GM18951 (cell line): ENCODE results near the gene CHSY1.

Experiments
- POLR2A ChIP-seq: IDR thresholded peaks from 4 replicates; pipeline ENCODE4 v1.6.1; 2011; ENCODE audit warnings: mild to moderate bottlenecking; ENCODE audit not compliant: insufficient read length, insufficient read depth; ENCODE audit errors: extremely low read depth
- in situ Hi-C: fragments of 300-500 bp; cut with MboI; formaldehyde crosslinking; loops from one replicate; pipeline ENCODE4 v1.12.0; 2022; ENCODE audit warnings: low sequenced_read_pairs, mixed read lengths, inconsistent platforms; ENCODE audit not compliant: unreplicated experiment

The CHSY1 gene

DNA sequence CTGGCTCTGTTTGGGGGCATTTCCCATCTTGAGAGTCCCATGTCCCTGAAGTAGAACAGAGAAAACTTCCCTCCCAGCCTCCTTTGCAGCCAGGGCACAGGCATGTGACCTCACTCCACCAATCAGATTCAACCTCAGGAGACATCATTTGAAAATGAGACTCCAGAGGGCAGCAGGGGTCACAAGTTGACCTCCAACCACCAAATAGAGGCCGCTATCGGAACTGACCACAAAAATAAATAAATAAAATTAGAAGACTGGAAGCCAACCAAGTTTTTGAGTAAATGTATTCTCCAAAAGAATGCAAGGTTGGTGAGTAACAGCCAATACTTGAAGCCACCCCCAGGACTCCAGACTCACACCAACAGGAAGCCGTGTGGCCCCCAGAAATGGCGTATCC, 106.5 kb downstream of the CHSY1 start:
- in situ Hi-C loops = no loop called here
- TF ChIP-seq POLR2A = no peak

- no peak for TF ChIP-seq POLR2A
Measured at GRCh38 chr15:101143321-101143720, 108.5 kb downstream of the CHSY1 start.

GRCh38 chr15:101142711-101143110, 109.1 kb downstream of the CHSY1 start:
- in situ Hi-C loops = no loop called here
- TF ChIP-seq POLR2A = no peak

More at GRCh38 chr15:101143321-101143720, 108.5 kb downstream of the CHSY1 start:
- in situ Hi-C loops = no loop called here

DNA sequence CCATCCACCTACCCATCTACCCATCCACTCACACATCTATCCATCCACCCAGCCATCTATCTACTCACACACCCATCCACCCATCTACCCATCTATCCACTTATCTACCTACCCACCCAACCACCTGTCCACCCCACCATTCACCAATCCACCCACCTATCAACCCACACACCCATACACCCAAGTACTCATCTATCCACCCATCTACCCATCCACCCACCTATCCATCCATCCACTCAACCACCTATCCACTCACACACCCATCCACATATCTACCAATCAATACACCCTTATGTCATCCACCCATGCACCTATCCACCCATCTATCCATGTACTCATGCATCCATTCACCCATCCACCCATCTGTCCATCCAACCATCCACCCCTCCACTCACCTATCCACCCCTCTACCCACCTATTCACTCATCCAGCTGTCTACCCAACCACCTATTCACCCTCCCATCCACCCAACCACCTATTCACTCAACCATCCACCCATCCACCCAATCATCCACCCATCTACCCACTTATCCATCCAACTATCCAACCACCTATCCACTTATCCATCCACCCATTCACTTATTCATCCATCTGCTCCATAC, 109.8 kb downstream of the CHSY1 start:
- in situ Hi-C loops = no loop called here
- TF ChIP-seq POLR2A = no peak

- TF ChIP-seq POLR2A = no peak
- in situ Hi-C loops = no loop called here
Measured at GRCh38 chr15:101140697-101141065, 111.2 kb downstream of the CHSY1 start.

- in situ Hi-C loops = no loop called here
- no peak for TF ChIP-seq POLR2A
Measured at GRCh38 chr15:101139986-101140696, 111.7 kb downstream of the CHSY1 start.

DNA sequence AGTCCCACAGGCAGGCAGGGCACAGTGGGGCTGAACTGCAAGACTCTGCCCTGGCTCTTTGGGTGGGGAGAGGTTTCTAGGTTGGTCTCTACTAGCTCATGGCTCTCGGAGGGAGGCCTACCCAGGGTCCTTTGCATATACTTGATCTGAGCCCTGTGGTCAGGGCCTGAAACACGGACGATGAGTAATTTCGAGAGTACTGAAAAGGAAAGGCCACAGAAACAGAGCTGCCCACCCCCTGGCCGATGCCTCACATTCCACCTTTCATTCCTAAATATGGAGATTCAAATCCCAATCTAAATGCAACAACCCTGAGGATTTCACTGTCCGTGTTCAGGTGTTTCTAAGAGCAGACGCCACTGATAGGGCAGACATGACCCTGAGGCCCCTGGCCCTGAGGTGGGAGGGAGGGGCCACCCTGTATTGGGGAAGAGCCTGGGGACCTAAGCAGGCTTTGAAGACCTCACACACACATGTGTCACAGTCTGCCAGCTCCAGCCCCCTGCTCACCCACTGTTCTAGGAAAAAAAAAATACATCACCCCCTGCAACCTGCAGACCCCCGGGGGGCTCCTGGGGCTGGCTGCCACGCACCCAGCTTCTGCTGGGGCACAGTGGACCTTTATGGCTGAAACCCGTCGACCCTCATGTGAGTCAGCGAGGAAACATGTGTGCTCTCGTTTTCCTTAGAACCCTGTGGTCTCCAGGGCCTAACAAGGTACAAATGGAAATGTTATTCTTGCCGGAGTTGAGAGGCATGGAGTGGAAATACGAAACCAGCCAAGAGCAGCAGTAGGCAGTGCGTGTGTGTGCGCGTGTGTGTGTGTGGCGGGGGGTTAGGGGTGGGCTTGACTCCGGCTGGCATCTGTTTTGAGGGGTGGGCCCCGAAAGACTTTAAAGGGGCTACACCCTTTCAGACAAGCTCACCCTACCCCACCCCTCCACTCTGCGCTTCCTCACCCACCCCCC, 112.7 kb downstream of the CHSY1 start:
- in situ Hi-C loops = no loop called here
- TF ChIP-seq POLR2A = no peak

GRCh38 chr15:101138086-101138660, 113.7 kb downstream of the CHSY1 start:
- TF ChIP-seq POLR2A = no peak
- in situ Hi-C loops = no loop called here

GRCh38 chr15:101137312-101137940, 114.4 kb downstream of the CHSY1 start:
- TF ChIP-seq POLR2A = no peak
- in situ Hi-C loops = no loop called here

DNA sequence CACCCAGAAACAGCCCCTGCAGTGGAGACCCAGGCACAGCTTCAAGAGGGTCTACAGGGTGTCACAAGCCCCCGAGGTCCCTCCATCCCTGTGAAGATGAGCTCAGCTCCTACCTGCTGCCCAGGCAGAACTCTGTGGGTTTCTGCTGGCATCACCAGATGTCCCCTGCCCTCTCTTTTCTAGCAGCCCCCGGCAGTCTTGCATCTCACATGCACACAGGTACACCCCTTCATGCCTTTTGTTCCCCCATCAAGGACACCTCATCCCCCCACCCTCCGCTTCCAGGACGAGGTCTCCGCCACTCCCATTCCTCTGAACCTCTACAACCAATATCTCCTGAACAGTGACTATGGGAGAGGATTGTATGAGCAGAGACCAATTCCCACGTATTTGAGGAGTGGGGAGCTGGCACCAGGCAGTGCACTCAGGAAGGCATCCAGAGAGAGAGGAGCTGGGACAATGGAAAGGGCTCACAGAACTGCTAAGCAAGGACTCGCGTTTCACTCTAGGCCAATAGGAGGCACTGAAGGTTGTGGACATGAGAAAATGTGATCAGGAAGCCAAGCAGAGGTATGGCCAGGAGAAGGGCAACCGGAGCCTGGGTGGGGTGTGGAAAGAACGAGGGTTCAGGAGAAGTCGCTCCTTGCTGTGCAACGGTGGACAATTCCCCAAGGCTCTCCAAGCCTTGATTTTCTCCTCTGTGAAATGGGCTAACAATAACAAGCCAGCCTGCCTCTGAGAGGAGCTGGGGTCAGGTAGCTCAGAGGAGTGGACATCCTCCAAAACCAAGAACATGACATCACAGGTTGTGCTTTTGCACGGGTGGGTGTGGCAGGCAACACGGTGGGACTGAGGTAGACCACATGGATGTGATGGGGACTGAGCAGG, 115.2 kb downstream of the CHSY1 start:
- in situ Hi-C loops = no loop called here
- no peak for TF ChIP-seq POLR2A

DNA sequence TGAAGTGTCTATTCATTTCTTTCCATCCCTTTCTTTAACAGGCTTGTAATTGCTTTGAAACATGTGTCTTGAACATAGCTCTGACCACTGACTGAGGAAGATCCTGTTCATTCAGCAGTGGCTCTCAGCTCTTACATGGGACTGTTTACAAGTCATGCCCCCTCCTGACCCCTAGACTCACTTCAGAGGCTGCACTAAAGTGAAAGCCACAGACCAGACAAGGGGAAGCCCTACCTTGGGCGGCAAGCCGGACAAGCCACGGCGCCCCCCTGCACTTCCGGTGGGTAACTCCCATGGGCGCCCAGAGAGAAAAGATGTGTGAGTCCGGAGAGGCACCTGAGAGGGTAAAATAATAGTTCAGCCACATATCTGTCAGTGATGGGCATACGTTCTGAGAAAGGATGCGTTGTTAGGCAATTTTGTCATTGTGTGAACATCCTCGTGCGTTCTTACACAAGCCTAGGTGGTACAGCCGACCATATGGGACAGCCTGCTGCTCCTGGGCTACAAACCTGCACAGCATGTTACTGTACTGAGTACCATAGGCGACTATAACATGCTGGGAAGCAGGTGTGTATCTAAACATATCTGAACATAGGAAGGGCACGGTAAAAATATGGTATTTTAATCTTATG, 116.2 kb downstream of the CHSY1 start:
- TF ChIP-seq POLR2A = no peak
- in situ Hi-C loops = no loop called here
